H1 (cell line): ENCODE data around the gene MS4A5. TPM values are rescaled to one million over a fixed set of nuclear protein-coding genes. Genes with fewer than 3 reads are reported as not detected.

Experiments used
- GTF2F1 ChIP-seq: IDR thresholded peaks from 2 replicates; pipeline ENCODE4 v1.6.1; 2012; ENCODE audit warnings: low read depth, low read length, improper control_type of control experiment, borderline replicate concordance
- KDM4A ChIP-seq: IDR thresholded peaks from one replicate; pipeline ENCODE4 v1.7.1; 2012; ENCODE audit warnings: low read depth, mild to moderate bottlenecking, moderate library complexity, low read length, inconsistent platforms; ENCODE audit not compliant: severe bottlenecking
- MAFK ChIP-seq: IDR thresholded peaks from 2 replicates; pipeline ENCODE4 v1.6.1; 2012; ENCODE audit warnings: low read depth, mild to moderate bottlenecking, improper control_type of control experiment, low read length
- RFX5 ChIP-seq: IDR thresholded peaks from 2 replicates; pipeline ENCODE4 v1.6.1; 2011; ENCODE audit warnings: low read depth, low read length, improper control_type of control experiment, borderline replicate concordance
- SP1 ChIP-seq: IDR thresholded peaks from 2 replicates; pipeline ENCODE4 v1.6.1; 2011; ENCODE audit warnings: low read depth, low read length
- TAF7 ChIP-seq: optimal IDR thresholded peaks from 2 replicates; pipeline ENCODE3; 2011; ENCODE audit warnings: low read depth, mild to moderate bottlenecking, inconsistent platforms, low read length, moderate library complexity, borderline replicate concordance
- TCF12 ChIP-seq: IDR thresholded peaks from 2 replicates; pipeline ENCODE4 v1.6.1; 2011; ENCODE audit warnings: low read depth, mild to moderate bottlenecking, low read length
- polyA plus RNA-seq, 7 experiments: library from polyadenylated mRNA; depleted of rRNA in 3 of 7; stranded (reverse) in 5 of 7; unstranded in 2 of 7; fragments of >200 nt in 5 of 7; fragments of 200-250 nt in 2 of 7; gene quantifications; 1 replicate in 5 of 7; 2 replicates in 1 of 7; 4 replicates in 1 of 7; pipeline versions ENCODE4 v1.2.1 to v1.2.3, GENCODE V29; 2011 to 2013; ENCODE audit warnings: missing spikeins in 2 of 7, mixed read lengths in 2 of 7
- total RNA-seq: library from RNA; stranded (reverse); fragmentation: NEBNext Ultra II Directional; extraction: Animal tissue kit (Norgen Biotek cat#: 25700); gene quantifications from 2 replicates; pipeline ENCODE4 v1.2.1, GENCODE V29; 2021

Gene MS4A5
- total and polyA plus RNA-seq, 2 of the 8 experiments (the other 6 are each of a cell fraction or from before 2014, with no cell fraction given): not detected

DNA sequence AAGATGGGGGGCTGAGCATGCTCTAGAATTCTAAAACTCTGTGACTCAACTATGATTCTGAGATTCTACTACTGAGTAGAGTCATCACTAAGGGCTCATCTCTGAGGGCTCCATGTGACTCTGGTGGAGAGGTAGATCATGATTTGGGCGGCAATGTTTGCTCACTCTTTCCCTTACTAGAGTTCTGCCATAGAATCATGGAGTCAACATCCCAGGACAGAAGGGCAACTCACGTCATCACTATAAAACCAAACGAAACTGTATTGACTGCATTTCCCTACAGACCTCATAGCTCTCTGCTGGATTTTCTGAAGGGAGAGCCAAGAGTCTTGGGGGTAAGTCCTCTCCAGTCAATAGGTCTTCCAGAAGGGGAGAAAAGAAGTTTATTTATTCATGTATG, 33.0 kb upstream of the MS4A5 start, which contains the start of gene MS4A14 (continued):
- TF ChIP-seq SP1 (no peak), TCF12 (no peak), MAFK (no peak), RFX5 (no peak), KDM4A (no peak), TAF7 (no peak), GTF2F1 (no peak)
